ENCODE results near the gene MFSD11. TPM values are rescaled to one million over a fixed set of nuclear protein-coding genes. Genes with fewer than 3 reads are reported as not detected.

The MFSD11 gene
- total RNA-seq (2012; rRNA removed) (16.1 and 16.4 TPM in 2 replicates), polyA plus RNA-seq (2012; rRNA removed) (9.8 and 12.3 TPM in 2 replicates), Bru-seq, nascent RNA (percentile 66 among the genes with signal in this experiment), BruChase-seq, experiment 1, labeled RNA remaining after a 6-hour chase (percentile 91 among the genes with signal in this experiment), BruChase-seq, experiment 2, labeled RNA remaining after a 2-hour chase (percentile 78 among the genes with signal in this experiment)
- 7.3 and 11.1 TPM in 2 replicates for polyA plus RNA-seq (2012; cell fraction: cytosol; rRNA removed)
- 10.6 and 14.3 TPM in 2 replicates for polyA plus RNA-seq (2012; cell fraction: nucleus; rRNA removed; ENCODE audit: low replicate concordance)
- long read RNA-seq, transcript MFSD11-217 (14 exons, 1,891 nt): minor isoform, 7 of 46 reads
- long read RNA-seq, transcript MFSD11-211 (13 exons, 3,612 nt): major isoform, 14 of 46 reads
- long read RNA-seq, partial matches to known transcripts: 3 of 46 reads
- long read RNA-seq, other reads (novel, unspliced or antisense): 16 of 46 reads

DNA sequence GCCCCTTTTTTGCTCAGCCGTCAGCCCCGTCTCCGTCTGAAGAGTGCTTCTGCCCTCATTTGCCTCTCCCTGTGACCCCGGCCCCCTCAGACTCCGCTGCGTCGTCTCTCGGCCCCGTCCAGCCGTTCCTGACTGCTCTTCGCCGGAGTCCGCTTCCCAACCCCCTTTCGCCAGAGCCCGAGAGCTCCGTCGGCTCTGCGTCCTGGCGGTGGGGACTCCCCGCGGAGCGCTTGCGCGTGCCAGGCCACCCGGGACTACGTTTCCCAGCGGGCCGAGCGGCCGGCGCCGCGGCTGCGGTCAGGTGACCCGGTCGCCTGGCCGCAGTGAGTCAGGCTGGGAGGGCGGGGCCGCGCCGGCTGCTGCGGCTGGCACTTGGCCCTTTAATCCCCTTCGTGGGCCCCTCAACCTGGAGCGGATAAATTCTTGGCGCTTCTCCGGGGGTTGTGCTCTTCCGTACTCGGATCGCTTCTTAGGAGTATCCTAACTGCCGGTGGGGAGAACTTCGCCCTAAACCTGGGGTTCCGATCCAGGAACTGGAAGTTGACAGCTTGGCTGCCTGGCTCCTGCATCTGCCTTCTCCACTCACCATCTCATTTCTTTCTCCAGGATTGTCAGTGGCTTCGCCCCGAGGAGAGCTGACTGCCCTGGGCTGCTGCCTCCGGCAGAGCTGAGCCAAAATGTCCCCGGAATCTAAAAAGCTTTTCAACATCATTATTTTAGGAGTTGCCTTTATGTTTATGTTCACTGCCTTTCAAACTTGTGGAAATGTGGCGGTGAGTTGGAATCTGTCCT lies at the start of gene MFSD11:
Gene MFSD11 (plus strand): TSS at position 444 of the 792 bp plus-strand sequence. CDS start 234 bp downstream, at position 678.
- Histone ChIP-seq H3K27ac (ENCODE audit: insufficient read depth, low read length) (peak within 1 kb of the TSS; percentile 95), H3K56ac (ENCODE audit: extremely low read depth, insufficient read depth, low read length) (peak within 1 kb of the TSS; percentile 91), H3K14ac (replicated peaks; ENCODE audit: low read depth, low read length) (peak within 1 kb of the TSS; percentile 95), H3K18ac (ENCODE audit: low read depth, low read length) (peak within 1 kb of the TSS; percentile 66), H3K23ac (ENCODE audit: low read depth, low read length) (peak within 1 kb of the TSS; percentile 97), H2BK5ac (ENCODE audit: low read depth, low read length, poor library complexity, severe bottlenecking) (peak within 1 kb of the TSS; percentile 90), H2BK120ac (ENCODE audit: low read depth, low read length) (peak within 1 kb of the TSS; percentile 88), H4K5ac (ENCODE audit: low read depth, low read length) (peak within 1 kb of the TSS; percentile 68), H4K91ac (ENCODE audit: insufficient read depth, low read depth, low read length) (peak within 1 kb of the TSS; percentile 95), H3K79me1 (ENCODE audit: low read depth in 1 of 2, low read length in 2 of 2) (peaks cover 16 to 24% of the 10 kb centered on the region in 2 experiments), H2BK20ac (ENCODE audit: low read depth, low read length) (peak within 1 kb of the TSS; percentile 52; the same call in 1 of the 2 replicates), H3K36me3 (ENCODE audit: control insufficient read depth, insufficient read depth, low read length) (peaks cover 21% of the 10 kb centered on the region), H2AK9ac (replicated peaks; ENCODE audit: low read depth, low read length, poor library complexity) (peak within 1 kb of the TSS; percentile 99), H3K9ac (ENCODE audit: low read depth, low read length) (peak within 1 kb of the TSS; percentile 96), H2BK15ac (ENCODE audit: low read depth, low read length) (peak within 1 kb of the TSS; percentile 81; the same call in 1 of the 3 replicates), H3K4ac (ENCODE audit: low read depth, low read length) (peak within 1 kb of the TSS; percentile 97), H3K9me3 (ENCODE audit: control insufficient read depth, insufficient read depth, low read length) (no peaks in the 10 kb centered on the region), H3K27me3 (ENCODE audit: control insufficient read depth, insufficient read depth, low read length) (no peaks in the 10 kb centered on the region), H3K4me2 (ENCODE audit: low read depth, low read length) (peak within 1 kb of the TSS; percentile 71), H3K9me1 (ENCODE audit: insufficient read depth, low read length) (no peaks in the 10 kb centered on the region), H3K4me3 (ENCODE audit: insufficient read depth, low read depth, low read length) (peak within 1 kb of the TSS; percentile 89), H2AK5ac (ENCODE audit: low read depth, low read length) (peak within 1 kb of the TSS; percentile 100), H2AFZ (replicated peaks; ENCODE audit: low read length, poor library complexity) (peak within 1 kb of the TSS; percentile 92), H4K20me1 (ENCODE audit: insufficient read depth, low read length) (peaks cover 33% of the 10 kb centered on the region), H3K4me1 (ENCODE audit: control insufficient read depth, insufficient read depth, low read length) (peaks cover 1% of the 10 kb centered on the region; the same call in 1 of the 2 replicates), H4K8ac (ENCODE audit: low read depth in 2 of 2, low read length in 2 of 2) (peak within 1 kb of the TSS; percentile 78 to 96)
- DNase-seq (peak; percentile 94), ATAC-seq (ENCODE audit: low read depth) (peak; percentile 65)
- intact Hi-C loops (cut with micrococcal nuclease) (loop anchor here (5.0 kb wide), 1 partner anchor 319 kb away; no protein-coding TSS in a partner anchor), in situ Hi-C loops (cut with MboI; ENCODE audit: low sequenced_read_pairs) (no loop called here), dilution Hi-C loops (cut with HindIII; ENCODE audit: low sequenced_read_pairs, unreplicated experiment) (no loop called here)
- 1% methylated on average over 48 of the region's 57 CpGs; no CpG with 5 or more reads in 1 of the 2 experiments for WGBS, 2 experiments (ENCODE audit: extremely low coverage in 2 of 2, insufficient read length in 1 of 2)
- ChIA-PET POLR2A (ENCODE audit: unreplicated experiment) (interaction anchor here (0.5 kb wide), 2 partner anchors 26 to 1696 kb away, joined by 3 to 4 read pairs; no protein-coding TSS in a partner anchor), CTCF (no interaction called here)
- BruUV-seq (replicated peaks): TSS peak; percentile 85
- TF ChIP-seq, protein P1, sequence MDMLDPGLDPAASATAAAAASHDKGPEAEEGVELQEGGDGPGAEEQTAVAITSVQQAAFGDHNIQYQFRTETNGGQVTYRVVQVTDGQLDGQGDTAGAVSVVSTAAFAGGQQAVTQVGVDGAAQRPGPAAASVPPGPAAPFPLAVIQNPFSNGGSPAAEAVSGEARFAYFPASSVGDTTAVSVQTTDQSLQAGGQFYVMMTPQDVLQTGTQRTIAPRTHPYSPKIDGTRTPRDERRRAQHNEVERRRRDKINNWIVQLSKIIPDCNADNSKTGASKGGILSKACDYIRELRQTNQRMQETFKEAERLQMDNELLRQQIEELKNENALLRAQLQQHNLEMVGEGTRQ (IDR thresholded peaks at IDR 0.05; ENCODE audit: low read depth, low read length): peak; percentile 96
- TF ChIP-seq RCOR1 (IDR thresholded peaks at IDR 0.05; ENCODE audit: insufficient replicate concordance, low read length) (no peak), BHLHE40 (IDR thresholded peaks at IDR 0.05; ENCODE audit: low read depth, low read length) (peak; percentile 91), MAZ (IDR thresholded peaks at IDR 0.05; ENCODE audit: borderline replicate concordance, low read depth, low read length) (no peak; the same call in 1 of the 2 replicates), MAFK (IDR thresholded peaks at IDR 0.05; ENCODE audit: low read depth, low read length) (no peak), RFX5 (IDR thresholded peaks at IDR 0.05; ENCODE audit: low read depth, low read length) (no peak), RAD21 (IDR thresholded peaks at IDR 0.05; ENCODE audit: low read length) (no peak), FOS (IDR thresholded peaks at IDR 0.05; ENCODE audit: low read depth, low read length) (peak; percentile 87), CEBPB (IDR thresholded peaks at IDR 0.05; ENCODE audit: low read depth, low read length) (no peak), CTCF (conservative IDR thresholded peaks at IDR 0.05; ENCODE audit: low read depth, low read length) (no peak)
- TF ChIP-seq, protein P2, sequence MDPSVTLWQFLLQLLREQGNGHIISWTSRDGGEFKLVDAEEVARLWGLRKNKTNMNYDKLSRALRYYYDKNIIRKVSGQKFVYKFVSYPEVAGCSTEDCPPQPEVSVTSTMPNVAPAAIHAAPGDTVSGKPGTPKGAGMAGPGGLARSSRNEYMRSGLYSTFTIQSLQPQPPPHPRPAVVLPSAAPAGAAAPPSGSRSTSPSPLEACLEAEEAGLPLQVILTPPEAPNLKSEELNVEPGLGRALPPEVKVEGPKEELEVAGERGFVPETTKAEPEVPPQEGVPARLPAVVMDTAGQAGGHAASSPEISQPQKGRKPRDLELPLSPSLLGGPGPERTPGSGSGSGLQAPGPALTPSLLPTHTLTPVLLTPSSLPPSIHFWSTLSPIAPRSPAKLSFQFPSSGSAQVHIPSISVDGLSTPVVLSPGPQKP (IDR thresholded peaks at IDR 0.05; ENCODE audit: borderline replicate concordance, low read depth, low read length): no peak

Data from IMR-90 (cell line).